HG02610 (cell line): ENCODE data around the gene ABHD8.

Experiments used
- ATAC-seq: cut with Tn5 transposase; IDR thresholded peaks from one replicate; pipeline ENCODE4 v1.9.1; 2021; ENCODE audit warnings: mild to moderate bottlenecking, moderate library complexity; ENCODE audit not compliant: unreplicated experiment

ABHD8 gene

GRCh38 chr19:17321655-17322489 is 18.6 kb upstream of the ABHD8 start:
- ATAC-seq = no peak

- ATAC-seq = no peak
Measured at GRCh38 chr19:17320435-17320834, 17.2 kb upstream of the ABHD8 start.

- ATAC-seq = no peak
Measured at GRCh38 chr19:17319473-17320238, 16.4 kb upstream of the ABHD8 start.

GRCh38 chr19:17318966-17319365 is 15.7 kb upstream of the ABHD8 start:
- ATAC-seq = no peak

- no peak for ATAC-seq
Measured at GRCh38 chr19:17314007-17314593, 10.9 kb upstream of the ABHD8 start.

- no peak for ATAC-seq
Measured at GRCh38 chr19:17312189-17313113, 9.2 kb upstream of the ABHD8 start.

- no peak for ATAC-seq
Measured at GRCh38 chr19:17311455-17312188, 8.4 kb upstream of the ABHD8 start.

GRCh38 chr19:17309965-17310461 is 6.8 kb upstream of the ABHD8 start:
- no peak for ATAC-seq

- peak; percentile 66 for ATAC-seq
Measured at GRCh38 chr19:17309198-17309964, 6.2 kb upstream of the ABHD8 start, which contains the start of gene DDA1. TSS of gene DDA1 (plus strand) at chr19:17309563. CDS start at chr19:17309655, 92 bp downstream.

GRCh38 chr19:17307876-17308377 is 4.7 kb upstream of the ABHD8 start:
- no peak for ATAC-seq

- no peak for ATAC-seq
Measured at GRCh38 chr19:17306285-17306714, 3.1 kb upstream of the ABHD8 start.

- ATAC-seq = peak; percentile 62
Measured at GRCh38 chr19:17305517-17306284, 2.5 kb upstream of the ABHD8 start, which contains the start of gene MRPL34. TSS of gene MRPL34 (plus strand) at chr19:17305872. CDS start at chr19:17305893, 21 bp downstream.

- no peak for ATAC-seq
Measured at GRCh38 chr19:17305216-17305516, 1.9 kb upstream of the ABHD8 start.

- no peak for ATAC-seq
Measured at GRCh38 chr19:17304386-17305215, 1.4 kb upstream of the ABHD8 start.

- no peak for ATAC-seq
Measured at GRCh38 chr19:17303940-17304267, 679 bp upstream of the ABHD8 start.

GRCh38 chr19:17302391-17303166 is 646 bp downstream of the ABHD8 start:
- ATAC-seq = no peak
